Mammary epithelial cell (primary cell): ENCODE results near the gene ETV4.

Source experiments
- EZH2 ChIP-seq: IDR thresholded peaks from 2 replicates; pipeline ENCODE4 v1.6.1; 2012; ENCODE audit warnings: low read length, inconsistent platforms, borderline replicate concordance
- TF ChIP-seq, protein P1 (sequence below), 2 donors: IDR thresholded peaks in 1 of 2; conservative IDR thresholded peaks in 1 of 2; 2 replicates each; pipeline ENCODE4 v1.5.1; 2011 to 2012; ENCODE audit warnings: inconsistent platforms in 2 of 2, low read length in 2 of 2, mild to moderate bottlenecking in 2 of 2, control low read depth in 1 of 2, low read depth in 1 of 2; ENCODE audit not compliant: insufficient read depth in 1 of 2; ENCODE audit errors: extremely low read depth in 1 of 2

DNA sequence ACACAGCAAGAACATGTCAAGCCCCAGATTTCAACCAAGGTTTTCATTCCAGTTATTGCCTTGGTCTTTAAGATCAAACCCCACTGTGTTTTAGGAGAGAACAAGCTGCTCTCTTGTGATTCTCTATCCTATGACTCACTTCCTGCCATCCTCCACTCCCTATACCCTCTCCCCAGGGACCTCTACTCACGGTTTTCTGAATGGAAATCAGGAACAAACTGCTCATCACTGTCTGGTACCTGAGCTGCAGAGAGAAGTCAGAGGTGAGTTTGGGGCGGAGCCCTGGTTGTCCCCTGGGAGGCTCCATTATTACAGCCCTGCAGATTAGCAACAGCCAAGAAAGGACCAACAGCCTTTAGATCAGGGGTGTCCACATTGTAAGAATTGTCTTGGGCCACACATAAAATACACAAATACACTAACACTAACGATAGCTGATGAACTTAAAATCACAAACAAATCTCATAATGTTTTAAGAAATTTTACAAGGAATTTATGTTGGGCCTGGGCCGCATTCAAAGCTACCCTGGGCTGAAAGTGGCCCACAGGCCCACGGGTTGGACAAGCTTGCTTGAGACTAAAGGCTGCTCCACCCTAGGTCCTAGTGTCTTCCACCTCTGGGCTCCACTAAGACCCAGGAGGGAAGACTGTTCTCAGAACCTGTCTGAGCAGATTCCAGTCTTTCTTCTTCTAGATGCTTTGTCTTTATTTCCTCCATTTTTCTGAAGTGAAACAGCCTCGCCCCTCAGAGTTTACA lies 9.7 kb downstream of the ETV4 start:
- TF ChIP-seq, protein P1, sequence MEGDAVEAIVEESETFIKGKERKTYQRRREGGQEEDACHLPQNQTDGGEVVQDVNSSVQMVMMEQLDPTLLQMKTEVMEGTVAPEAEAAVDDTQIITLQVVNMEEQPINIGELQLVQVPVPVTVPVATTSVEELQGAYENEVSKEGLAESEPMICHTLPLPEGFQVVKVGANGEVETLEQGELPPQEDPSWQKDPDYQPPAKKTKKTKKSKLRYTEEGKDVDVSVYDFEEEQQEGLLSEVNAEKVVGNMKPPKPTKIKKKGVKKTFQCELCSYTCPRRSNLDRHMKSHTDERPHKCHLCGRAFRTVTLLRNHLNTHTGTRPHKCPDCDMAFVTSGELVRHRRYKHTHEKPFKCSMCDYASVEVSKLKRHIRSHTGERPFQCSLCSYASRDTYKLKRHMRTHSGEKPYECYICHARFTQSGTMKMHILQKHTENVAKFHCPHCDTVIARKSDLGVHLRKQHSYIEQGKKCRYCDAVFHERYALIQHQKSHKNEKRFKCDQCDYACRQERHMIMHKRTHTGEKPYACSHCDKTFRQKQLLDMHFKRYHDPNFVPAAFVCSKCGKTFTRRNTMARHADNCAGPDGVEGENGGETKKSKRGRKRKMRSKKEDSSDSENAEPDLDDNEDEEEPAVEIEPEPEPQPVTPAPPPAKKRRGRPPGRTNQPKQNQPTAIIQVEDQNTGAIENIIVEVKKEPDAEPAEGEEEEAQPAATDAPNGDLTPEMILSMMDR (conservative IDR thresholded peaks at IDR 0.05 in 1 of 2, IDR thresholded peaks at IDR 0.05 in 1 of 2; ENCODE audit: extremely low read depth in 1 of 2, insufficient read depth in 1 of 2, low read depth in 1 of 2, low read length in 2 of 2), result no peak
- TF ChIP-seq EZH2, result no peak
